GM18505 (cell line): ENCODE results near the gene GATA6.

Source experiments
- ATAC-seq: cut with Tn5 transposase; IDR thresholded peaks from one replicate; pipeline ENCODE4 v1.9.1; 2021; ENCODE audit not compliant: unreplicated experiment
- POLR2A ChIP-seq: IDR thresholded peaks from 4 replicates; pipeline ENCODE4 v1.6.1; 2011; ENCODE audit warnings: borderline replicate concordance; ENCODE audit not compliant: insufficient read depth, insufficient read length; ENCODE audit errors: extremely low read depth

The GATA6 gene

GRCh38 chr18:22172120-22172582, 2.8 kb downstream of the GATA6 start:
- ATAC-seq = no peak
- no peak for TF ChIP-seq POLR2A

- no peak for ATAC-seq
- no peak for TF ChIP-seq POLR2A
Observed at GRCh38 chr18:22172594-22173049, 3.2 kb downstream of the GATA6 start.

GRCh38 chr18:22173221-22173927, 4.0 kb downstream of the GATA6 start:
- TF ChIP-seq POLR2A = no peak

GRCh38 chr18:22173928-22174301, 4.5 kb downstream of the GATA6 start:
- ATAC-seq = no peak
- no peak for TF ChIP-seq POLR2A

More at GRCh38 chr18:22173221-22173927, 4.0 kb downstream of the GATA6 start:
- no peak for ATAC-seq

GRCh38 chr18:22174341-22175145, 5.2 kb downstream of the GATA6 start:
- no peak for TF ChIP-seq POLR2A
- ATAC-seq = no peak

GRCh38 chr18:22175346-22175745, 6.0 kb downstream of the GATA6 start:
- TF ChIP-seq POLR2A = no peak
- no peak for ATAC-seq

- no peak for ATAC-seq
- TF ChIP-seq POLR2A = no peak
Observed at GRCh38 chr18:22176420-22177326, 7.3 kb downstream of the GATA6 start.

GRCh38 chr18:22177327-22177871, 8.0 kb downstream of the GATA6 start:
- ATAC-seq = no peak
- no peak for TF ChIP-seq POLR2A

GRCh38 chr18:22179174-22179573, 9.8 kb downstream of the GATA6 start:
- no peak for ATAC-seq
- no peak for TF ChIP-seq POLR2A

- no peak for TF ChIP-seq POLR2A
- ATAC-seq = no peak
Observed at GRCh38 chr18:22179631-22180030, 10.2 kb downstream of the GATA6 start.

GRCh38 chr18:22180722-22181121, 11.3 kb downstream of the GATA6 start:
- ATAC-seq = no peak
- TF ChIP-seq POLR2A = no peak

- TF ChIP-seq POLR2A = no peak
- no peak for ATAC-seq
Observed at GRCh38 chr18:22182884-22183697, 13.7 kb downstream of the GATA6 start.
